ENCODE data around the gene TMEM273.

GRCh38 chr10:49165821-49166483 is 22.2 kb downstream of the TMEM273 start:
- no peak for TF ChIP-seq CTCF (IDR thresholded peaks at IDR 0.05)
- no peak for TF ChIP-seq POLR2A (IDR thresholded peaks at IDR 0.05)

Data from lower leg skin (tissue), 3 donors.